GM12864 (cell line): ENCODE results near the gene TARBP1.

ENCODE experiments used
- DNase-seq: peaks from one replicate; pipeline ENCODE4 v3.0.0-alpha.2; 2011; ENCODE audit warnings: low read depth
- H3K4me3 ChIP-seq: 2 replicates; pipeline ENCODE4 v1.5.1; 2011; ENCODE audit warnings: mild to moderate bottlenecking, low read depth, low read length, control low read depth
- CTCF ChIP-seq: IDR thresholded peaks from 2 replicates; pipeline ENCODE4 v1.5.1; 2011; ENCODE audit warnings: low read depth, mild to moderate bottlenecking, moderate library complexity, low read length, control low read depth, inconsistent platforms; ENCODE audit errors: missing control alignments

Gene TARBP1

DNA sequence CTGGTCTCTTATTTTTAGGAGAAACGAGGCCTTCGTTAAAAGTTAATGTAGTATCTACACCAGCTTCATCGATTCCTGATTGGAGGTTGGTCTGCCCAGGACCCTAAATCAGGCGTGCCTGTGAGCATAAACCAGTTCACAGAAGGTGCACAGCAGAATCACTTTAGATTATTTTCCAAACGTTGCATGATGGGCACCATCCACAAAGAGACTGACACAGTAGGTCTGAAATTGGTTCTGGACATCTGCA is 256 bp upstream of the TARBP1 start:
- peak overlapping the region; percentile 62 for H3K4me3 ChIP-seq
- DNase-seq, result no peak
- no peak for TF ChIP-seq CTCF

- no peak for DNase-seq
- no peak for TF ChIP-seq CTCF
- H3K4me3 ChIP-seq, result peak overlapping the region; percentile 62
Observed at GRCh38 chr1:234478152-234478480, 863 bp downstream of the TARBP1 start.

- no peak for DNase-seq
- no peak for TF ChIP-seq CTCF
- H3K4me3 ChIP-seq, result peak overlapping the region; percentile 62
Observed at GRCh38 chr1:234477386-234478151, 1.4 kb downstream of the TARBP1 start.

- no peak for DNase-seq
- no peak overlapping the region for H3K4me3 ChIP-seq
- no peak for TF ChIP-seq CTCF
Observed at GRCh38 chr1:234476172-234476571, 2.8 kb downstream of the TARBP1 start.

- no peak for DNase-seq
- TF ChIP-seq CTCF, result no peak
- H3K4me3 ChIP-seq, result no peak overlapping the region
Observed at GRCh38 chr1:234475167-234475793, 3.7 kb downstream of the TARBP1 start.

DNA sequence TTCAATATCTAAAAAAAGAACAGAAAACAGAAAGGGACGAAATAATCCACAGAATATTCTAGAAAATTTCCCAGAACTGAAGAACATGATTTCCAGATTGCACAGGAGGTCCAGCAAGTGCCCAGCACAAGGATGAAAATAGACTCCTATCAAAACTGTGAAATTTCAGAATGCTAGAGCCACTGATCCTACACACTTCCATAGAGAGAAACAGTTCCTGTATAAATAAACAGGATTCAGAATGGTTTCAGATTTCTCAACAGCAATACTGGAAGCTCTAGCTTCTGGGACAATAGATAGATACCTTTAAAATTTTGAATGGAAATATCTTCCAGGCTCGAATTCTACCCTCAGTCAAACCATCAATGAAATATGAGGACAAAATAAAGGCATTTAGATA is 4.6 kb downstream of the TARBP1 start:
- H3K4me3 ChIP-seq, result no peak overlapping the region
- TF ChIP-seq CTCF, result no peak
- no peak for DNase-seq

GRCh38 chr1:234473118-234473517 is 5.9 kb downstream of the TARBP1 start:
- no peak for TF ChIP-seq CTCF
- H3K4me3 ChIP-seq, result no peak overlapping the region; the same call in 1 of the 2 replicates
- no peak for DNase-seq
